Activated T-cell treated with anti-CD3 and anti-CD28 coated beads, Interleukin-2, amount 50 U/mL, for 4 hours (primary cell): Measurements from ENCODE around the gene CELA3A. TPM values are rescaled to one million over a fixed set of nuclear protein-coding genes. Genes with fewer than 3 reads are reported as not detected.

Experiments
- ATAC-seq, 2 donors: fragments of 200-7000 bp; cut with Tn5 transposase; one replicate each; pipeline ENCODE4 v1.10.0; 2021
- DNase-seq: peaks from one replicate; pipeline ENCODE4 v3.0.0-alpha.2; 2020
- H3K27me3 Mint-ChIP-seq: one replicate; pipeline ENCODE4 v1.8.0; 2021; ENCODE audit warnings: low read depth, mixed read lengths
- H3K36me3 Mint-ChIP-seq: one replicate; pipeline ENCODE4 v1.8.0; 2022; ENCODE audit warnings: mixed read lengths; ENCODE audit not compliant: insufficient read depth
- H3K4me1 Mint-ChIP-seq: one replicate; pipeline ENCODE4 v1.8.0; 2021; ENCODE audit warnings: low read depth, mixed read lengths
- H3K4me3 Mint-ChIP-seq: one replicate; pipeline ENCODE4 v1.8.0; 2021; ENCODE audit warnings: mild to moderate bottlenecking, moderate library complexity, mixed read lengths
- H3K9me3 Mint-ChIP-seq: one replicate; pipeline ENCODE4 v1.8.0; 2021; ENCODE audit warnings: mixed read lengths
- total RNA-seq, 3 donors: library from RNA; stranded (reverse); gene quantifications; one replicate each; pipeline ENCODE4 v1.2.1, GENCODE V29; 2021

Gene CELA3A
- total RNA-seq, 3 donors from 2014 or later: 4.0 to 8.1 (median 6.9) TPM

DNA sequence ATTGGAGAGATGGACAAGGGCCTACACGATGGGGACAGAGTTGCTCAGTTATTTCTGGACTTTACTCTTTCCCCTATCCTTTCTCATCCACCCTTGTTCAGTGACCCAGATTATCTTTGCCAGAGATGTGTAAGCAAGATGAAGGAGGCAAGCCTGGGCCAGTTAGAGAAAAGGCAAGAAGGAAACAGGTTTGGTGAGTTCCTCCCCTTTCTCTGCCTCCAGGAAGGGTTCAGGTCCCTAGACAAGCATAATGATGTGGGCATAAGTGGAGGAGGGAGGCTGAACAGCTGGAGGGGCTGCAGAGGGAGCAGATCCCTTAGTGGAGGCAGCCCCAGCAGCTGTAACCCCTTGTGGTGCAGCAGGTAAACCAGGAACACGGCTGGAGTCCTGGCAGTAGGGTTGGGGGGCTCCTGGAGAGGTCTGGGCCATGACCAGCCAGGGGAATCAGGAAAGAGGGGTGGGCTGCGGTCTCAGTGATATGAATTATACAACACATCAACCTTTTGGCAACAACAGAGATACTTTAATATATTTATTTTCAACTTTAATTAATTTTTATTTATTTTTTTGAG is 41.8 kb downstream of the CELA3A start:
- DNase-seq (no peak), ATAC-seq (no peak)
- Mint-ChIP-seq H3K36me3 (peaks cover 3% of the 10 kb centered on the region), H3K4me1 (peaks cover 66% of the 10 kb centered on the region), H3K27me3 (no peaks in the 10 kb centered on the region), H3K4me3 (no peak overlapping the region), H3K9me3 (peaks cover 4% of the 10 kb centered on the region)

GRCh38 chr1:22044690-22045420 is 43.4 kb downstream of the CELA3A start:
- no peak for DNase-seq
- Mint-ChIP-seq H3K4me1 (peaks cover 64% of the 10 kb centered on the region), H3K4me3 (no peak overlapping the region)

GRCh38 chr1:22045604-22046228 is 44.3 kb downstream of the CELA3A start:
- no peak overlapping the region for H3K4me3 Mint-ChIP-seq
- H3K36me3 Mint-ChIP-seq: peaks cover 3% of the 10 kb centered on the region
- peaks cover 4% of the 10 kb centered on the region for H3K9me3 Mint-ChIP-seq
- peaks cover 57% of the 10 kb centered on the region for H3K4me1 Mint-ChIP-seq
- DNase-seq (no peak), ATAC-seq (no peak)
- H3K27me3 Mint-ChIP-seq: no peaks in the 10 kb centered on the region

More at GRCh38 chr1:22044690-22045420, 43.4 kb downstream of the CELA3A start:
- ATAC-seq: no peak
- peaks cover 4% of the 10 kb centered on the region for H3K9me3 Mint-ChIP-seq
- peaks cover 3% of the 10 kb centered on the region for H3K36me3 Mint-ChIP-seq
- H3K27me3 Mint-ChIP-seq: no peaks in the 10 kb centered on the region

GRCh38 chr1:22048351-22049192 is 47.1 kb downstream of the CELA3A start:
- peaks cover 4% of the 10 kb centered on the region for H3K9me3 Mint-ChIP-seq
- H3K4me1 Mint-ChIP-seq: peaks cover 43% of the 10 kb centered on the region
- H3K36me3 Mint-ChIP-seq: peaks cover 3% of the 10 kb centered on the region
- ATAC-seq (peak; percentile 51 to 61), DNase-seq (no peak)
- no peaks in the 10 kb centered on the region for H3K27me3 Mint-ChIP-seq
- peak overlapping the region; percentile 50 for H3K4me3 Mint-ChIP-seq

- peaks cover 2% of the 10 kb centered on the region for H3K9me3 Mint-ChIP-seq
- peak overlapping the region; percentile 19 for H3K4me3 Mint-ChIP-seq
- H3K36me3 Mint-ChIP-seq: peaks cover 6% of the 10 kb centered on the region
- ATAC-seq (no peak), DNase-seq (no peak)
- no peaks in the 10 kb centered on the region for H3K27me3 Mint-ChIP-seq
- peaks cover 44% of the 10 kb centered on the region for H3K4me1 Mint-ChIP-seq
Observed at GRCh38 chr1:22050330-22050729, 48.9 kb downstream of the CELA3A start.

GRCh38 chr1:22051607-22052114 is 50.2 kb downstream of the CELA3A start:
- peaks cover 9% of the 10 kb centered on the region for H3K36me3 Mint-ChIP-seq
- no peaks in the 10 kb centered on the region for H3K27me3 Mint-ChIP-seq
- no peak for ATAC-seq
- H3K4me3 Mint-ChIP-seq: peak overlapping the region; percentile 87
- DNase-seq: no peak
- peaks cover 54% of the 10 kb centered on the region for H3K4me1 Mint-ChIP-seq
- H3K9me3 Mint-ChIP-seq: no peaks in the 10 kb centered on the region

DNA sequence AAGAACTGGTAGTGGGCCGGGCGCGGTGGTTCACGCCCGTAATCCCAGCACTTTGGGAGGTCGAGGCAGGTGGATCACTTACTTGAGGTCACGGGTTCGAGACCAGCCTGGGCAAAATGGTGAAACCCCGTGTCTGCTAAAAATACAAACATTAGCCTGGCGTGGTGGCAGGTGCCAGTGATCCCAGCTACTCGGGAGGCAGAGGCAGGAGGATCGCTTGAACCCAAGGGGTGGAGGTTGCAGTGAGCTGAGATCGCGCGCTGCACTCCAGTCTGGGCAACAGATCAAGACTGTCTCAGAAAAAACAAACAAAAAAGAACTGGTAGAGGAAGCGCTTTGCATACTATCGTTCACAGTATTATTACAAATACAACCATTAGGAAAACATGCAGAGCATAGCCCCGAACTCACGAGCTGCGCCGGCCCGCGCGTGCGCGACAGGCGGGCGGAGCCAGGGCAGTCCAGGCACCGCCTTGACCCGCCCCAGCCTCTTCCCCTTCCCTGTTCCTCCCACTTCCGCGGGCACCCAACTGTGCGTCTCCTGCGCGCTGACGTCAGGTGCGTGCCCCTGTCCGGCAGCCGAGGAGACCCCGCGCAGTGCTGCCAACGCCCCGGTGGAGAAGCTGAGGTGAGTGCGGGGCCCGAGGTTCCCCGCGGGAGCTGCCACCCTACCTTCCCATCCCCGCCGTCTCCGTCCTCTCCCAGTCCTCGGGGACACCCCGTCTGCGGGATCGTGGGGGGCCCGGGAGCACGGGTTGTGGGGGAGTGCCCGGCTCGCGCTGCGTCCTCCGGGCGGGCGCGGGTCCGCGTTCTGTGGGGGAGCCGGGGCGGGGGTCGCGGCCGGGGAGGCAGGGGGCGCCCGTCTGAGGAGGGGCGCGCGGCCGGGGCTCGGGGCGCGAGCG is 50.9 kb downstream of the CELA3A start, which contains the start of gene CDC42:
Gene CDC42, plus strand, starts transcription at position 595 of the 902 bp plus-strand sequence. CDS start 25,770 bp downstream, outside the sequence.
- peak; percentile 85 to 87 for ATAC-seq
- no peaks in the 10 kb centered on the region for H3K27me3 Mint-ChIP-seq
- peaks cover 59% of the 10 kb centered on the region for H3K4me1 Mint-ChIP-seq
- peaks cover 14% of the 10 kb centered on the region for H3K36me3 Mint-ChIP-seq
- peak within 1 kb of the TSS; percentile 98 for H3K4me3 Mint-ChIP-seq
- peak; percentile 96 for DNase-seq
- H3K9me3 Mint-ChIP-seq: no peaks in the 10 kb centered on the region

DNA sequence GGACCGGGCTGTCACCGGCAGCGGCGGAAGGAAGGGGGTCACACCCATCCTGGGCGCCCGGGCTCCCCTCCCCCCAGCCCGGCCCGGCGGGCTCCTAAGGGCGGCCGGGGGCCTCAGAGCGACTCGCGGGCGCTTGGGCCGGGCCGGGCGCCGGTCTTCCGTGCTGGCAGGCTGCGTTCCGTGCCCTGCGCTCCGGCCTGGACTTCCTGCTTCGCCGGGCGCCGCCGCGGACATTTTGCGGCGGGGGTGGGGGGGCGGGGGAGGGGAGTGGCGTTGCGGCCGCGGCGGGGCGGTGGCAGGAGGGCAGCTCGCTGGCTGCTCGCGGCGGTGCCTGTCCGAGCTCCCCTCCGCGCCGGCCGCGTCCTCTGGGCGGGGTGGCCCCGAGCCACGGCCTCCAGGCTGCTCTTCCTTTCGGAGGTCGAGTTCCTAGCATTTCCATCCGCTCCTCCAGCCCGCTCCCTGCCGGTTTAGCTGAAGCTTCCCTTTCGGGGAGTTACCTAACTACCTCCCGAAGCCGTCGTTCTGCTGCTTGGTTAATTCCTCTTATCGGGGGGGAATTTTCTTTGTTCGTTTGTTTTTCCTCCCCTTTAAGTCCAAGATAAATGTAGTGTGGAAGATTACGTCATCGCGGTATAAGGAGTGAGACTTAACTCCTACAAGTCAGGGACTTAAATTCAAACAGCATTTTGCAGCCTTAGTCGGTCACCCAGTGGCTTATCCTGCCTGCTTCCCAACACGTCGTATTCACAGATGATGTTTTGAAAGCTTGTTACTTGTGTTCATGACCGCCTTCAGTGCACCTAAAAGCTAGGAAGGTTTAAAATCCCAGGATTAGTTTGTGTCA is 51.8 kb downstream of the CELA3A start:
- Mint-ChIP-seq H3K27me3 (no peaks in the 10 kb centered on the region), H3K9me3 (no peaks in the 10 kb centered on the region), H3K4me1 (peaks cover 60% of the 10 kb centered on the region), H3K4me3 (peak overlapping the region; percentile 98), H3K36me3 (peaks cover 20% of the 10 kb centered on the region)
- peak; percentile 19 for DNase-seq
- peak; percentile 35 to 38 for ATAC-seq

DNA sequence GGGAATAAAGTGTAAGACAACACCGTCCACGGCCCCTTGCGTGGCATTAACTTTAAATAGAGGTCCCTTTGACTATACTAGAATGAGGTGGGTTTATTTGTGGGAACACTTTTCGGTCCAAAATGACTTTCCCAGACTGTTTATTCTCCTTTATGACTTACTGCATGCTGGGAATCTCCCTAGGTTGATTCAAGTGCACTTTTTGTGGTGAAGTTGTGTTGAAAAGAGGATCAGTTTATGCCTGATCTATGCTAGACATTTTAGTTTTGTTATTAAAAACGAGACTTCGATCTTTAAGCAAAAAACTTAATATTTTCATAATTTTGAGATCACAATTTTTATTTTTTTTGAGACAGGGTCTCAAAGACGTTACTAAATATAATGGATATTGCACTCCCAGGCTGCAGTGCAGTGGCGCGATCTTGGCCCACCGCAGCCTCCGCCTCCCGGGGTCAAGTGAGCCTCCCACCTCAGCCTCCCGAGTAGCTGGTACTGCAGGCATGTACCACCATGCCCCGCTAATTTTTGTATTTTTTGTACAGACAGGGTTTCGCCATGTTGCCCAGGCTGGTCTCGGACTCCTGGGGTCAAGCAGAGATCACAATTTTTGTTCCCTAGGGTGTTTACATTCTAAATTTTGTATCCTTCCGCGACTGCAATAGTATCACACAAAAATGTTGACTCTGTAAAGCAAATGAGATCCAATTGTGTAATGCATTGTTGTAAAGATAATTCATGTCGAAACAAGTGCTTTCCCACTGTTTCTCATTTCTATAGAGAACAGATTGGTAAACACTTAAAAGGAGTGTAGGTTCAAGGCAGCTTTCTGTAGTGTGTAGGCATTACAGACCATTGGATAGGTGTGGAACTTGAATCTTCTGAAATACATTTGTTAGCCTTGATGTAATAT is 52.7 kb downstream of the CELA3A start:
- peaks cover 55% of the 10 kb centered on the region for H3K4me1 Mint-ChIP-seq
- H3K27me3 Mint-ChIP-seq: no peaks in the 10 kb centered on the region
- H3K36me3 Mint-ChIP-seq: peaks cover 20% of the 10 kb centered on the region
- peak; percentile 23 to 24 for ATAC-seq
- DNase-seq: no peak
- H3K9me3 Mint-ChIP-seq: no peaks in the 10 kb centered on the region
- peak overlapping the region; percentile 98 for H3K4me3 Mint-ChIP-seq

DNA sequence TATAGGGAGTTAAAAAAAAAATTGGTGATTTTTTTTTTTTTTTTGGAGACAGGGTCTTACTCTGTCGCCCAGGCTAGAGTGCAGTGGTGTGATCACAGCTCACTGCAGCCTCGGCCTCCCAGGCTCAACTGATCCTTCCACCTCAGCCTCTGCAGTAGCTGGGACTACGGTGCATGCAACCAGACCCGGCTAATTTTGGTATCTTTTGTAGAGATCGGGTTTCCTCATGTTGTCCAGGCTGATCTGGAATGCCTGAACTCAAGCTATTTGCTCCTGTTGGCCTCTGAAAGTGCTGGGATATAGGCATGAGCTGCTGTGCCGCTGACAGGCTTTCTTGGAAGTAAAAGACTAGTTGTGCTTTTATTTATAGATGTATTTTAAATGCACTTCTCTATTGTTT is 54.0 kb downstream of the CELA3A start:
- peaks cover 20% of the 10 kb centered on the region for H3K36me3 Mint-ChIP-seq
- no peak for ATAC-seq
- H3K27me3 Mint-ChIP-seq: no peaks in the 10 kb centered on the region
- H3K9me3 Mint-ChIP-seq: no peaks in the 10 kb centered on the region
- H3K4me1 Mint-ChIP-seq: peaks cover 64% of the 10 kb centered on the region
- DNase-seq: no peak
- peak overlapping the region; percentile 75 for H3K4me3 Mint-ChIP-seq

GRCh38 chr1:22056043-22056442 is 54.6 kb downstream of the CELA3A start:
- Mint-ChIP-seq H3K9me3 (no peaks in the 10 kb centered on the region), H3K36me3 (peaks cover 20% of the 10 kb centered on the region), H3K4me3 (peak overlapping the region; percentile 75), H3K27me3 (no peaks in the 10 kb centered on the region), H3K4me1 (peaks cover 69% of the 10 kb centered on the region)
- ATAC-seq (no peak), DNase-seq (no peak)

DNA sequence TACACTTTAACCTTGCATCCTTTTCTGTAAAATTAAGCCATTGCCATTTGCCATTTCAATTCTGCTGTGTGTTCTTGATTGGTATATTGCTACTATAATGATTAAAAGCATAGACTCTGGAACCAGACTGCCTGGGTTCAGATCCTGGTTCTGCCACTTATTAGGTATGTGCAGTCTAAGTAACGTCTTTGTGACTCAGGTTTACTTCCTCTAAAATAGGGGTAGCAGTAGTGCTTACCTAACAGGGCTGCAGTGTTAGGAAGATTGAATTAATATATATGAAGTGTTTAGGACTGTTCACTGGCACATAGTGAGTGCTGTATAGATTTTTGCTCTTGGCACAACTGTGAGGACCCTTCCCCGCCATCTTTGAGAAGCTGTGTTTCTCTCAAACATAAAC is 55.5 kb downstream of the CELA3A start:
- Mint-ChIP-seq H3K27me3 (no peaks in the 10 kb centered on the region), H3K4me3 (peak overlapping the region; percentile 75), H3K4me1 (peaks cover 69% of the 10 kb centered on the region), H3K9me3 (no peaks in the 10 kb centered on the region), H3K36me3 (peaks cover 20% of the 10 kb centered on the region)
- no peak for ATAC-seq
- DNase-seq: no peak
